Left lobe of liver (tissue), 2 donors: ENCODE measurements around the gene SLC24A5. TPM values are rescaled to one million over a fixed set of nuclear protein-coding genes. Genes with fewer than 3 reads are reported as not detected.

Source experiments
- ATAC-seq: fragments of 200-7000 bp; cut with Tn5 transposase; one replicate; pipeline ENCODE4 v1.9.1; 2020; ENCODE audit warnings: mild to moderate bottlenecking, moderate library complexity
- DNase-seq: peaks from one replicate; pipeline ENCODE4 v3.0.0-alpha.2; 2020; ENCODE audit warnings: low spot score
- total RNA-seq: library from RNA; stranded (reverse); gene quantifications from one replicate; pipeline ENCODE4 v1.2.1, GENCODE V29; 2021
- donor health status: DM: no; HTN: no; CAD: no; lungs with moderate emphysema.
- donor health status: DM: no; HTN: yes; CAD: no.

Gene SLC24A5
- total RNA-seq, 1 donor from 2014 or later: not detected

- DNase-seq (no peak), ATAC-seq (no peak)
Measured at GRCh38 chr15:48185529-48185928, 64.7 kb downstream of the SLC24A5 start.

GRCh38 chr15:48186271-48186670 is 65.5 kb downstream of the SLC24A5 start:
- ATAC-seq: no peak
- DNase-seq: no peak

GRCh38 chr15:48190932-48191573 is 70.3 kb downstream of the SLC24A5 start:
- no peak for DNase-seq
- peak; percentile 56 for ATAC-seq

GRCh38 chr15:48191574-48192225 is 70.9 kb downstream of the SLC24A5 start, which contains the start of gene CTXN2:
CTXN2 (plus strand) TSS chr15:48191665; CDS start chr15:48201301, 9,636 bp downstream.
- no peak for DNase-seq
- ATAC-seq: no peak

Other genes starting within 250 kb of the SLC24A5 start
- gene MYEF2, start 57.3 kb downstream of the SLC24A5 start, total RNA-seq: 0.20 TPM
- gene CTXN2, start 70.7 kb downstream of the SLC24A5 start, total RNA-seq: not detected
- not detected for gene SLC12A1, start 85.3 kb downstream of the SLC24A5 start, total RNA-seq
- gene DUT, start 210.4 kb downstream of the SLC24A5 start, total RNA-seq: 31.0 TPM